GM12878 (cell line): ENCODE measurements around the gene ZNF385A. TPM values are rescaled to one million over a fixed set of nuclear protein-coding genes. Genes with fewer than 3 reads are reported as not detected.

Experiments
- ATAC-seq: fragments of 200-7000 bp; cut with Tn5 transposase; 3 replicates; pipeline ENCODE4 v1.9.1; 2020; ENCODE audit warnings: mild to moderate bottlenecking, moderate library complexity
- BruUV-seq: library from RNA; stranded (reverse); fragments of 400-500 nt; replicated peaks from 2 replicates; lab custom pipeline; 2021; lab: Mats Ljungman, UMichigan
- CTCF ChIA-PET: fragments of 300-600 bp; sonication (Branson Sonifier 250); formaldehyde crosslinking; extraction: SDS; loops from one replicate; lab custom pipeline; 2021; ENCODE audit warnings: inconsistent platforms; lab: Yijun Ruan, JAX
- POLR2A ChIA-PET: fragments of 350-600 bp; formaldehyde crosslinking; extraction: SDS; loops from one replicate; lab custom pipeline; 2021; ENCODE audit warnings: inconsistent platforms; lab: Charles Lee
- RAD21 ChIA-PET: fragments of 300-600 bp; sonication (Branson Sonifier 250); formaldehyde crosslinking; loops from one replicate; lab custom pipeline; 2023; ENCODE audit warnings: antibody characterized with exemption; ENCODE audit not compliant: unreplicated experiment; lab: Charles Lee
- SMC1A ChIA-PET: fragments of 300-600 bp; sonication (Branson Sonifier 250); formaldehyde crosslinking; loops from one replicate; lab custom pipeline; 2023; ENCODE audit not compliant: unreplicated experiment, uncharacterized antibody; lab: Charles Lee
- DNase-seq: peaks from one replicate; pipeline ENCODE4 v3.0.0-alpha.2; 2011; ENCODE audit warnings: low read depth, low spot score
- FAIRE-seq: peaks from 3 replicates; lab custom pipeline; 2011; peaks lifted over from hg19 to GRCh38; lab: Jason Lieb, UNC
- H2AFZ ChIP-seq: 2 replicates; pipeline ENCODE4 v1.6.0; 2011; ENCODE audit warnings: low read depth, low read length, control low read depth; ENCODE audit not compliant: control insufficient read depth
- H3K27ac ChIP-seq: 2 replicates; pipeline ENCODE4 v1.5.1; 2011; ENCODE audit warnings: control low read depth; ENCODE audit not compliant: control insufficient read depth, insufficient read depth
- H3K27me3 ChIP-seq, 2 experiments: replicated peaks in 1 of 2; 2 replicates each; pipeline versions ENCODE4 v1.6.0 to v1.6.1; 2011; ENCODE audit warnings: low read length in 1 of 2; ENCODE audit not compliant: control insufficient read depth in 2 of 2, insufficient read depth in 2 of 2
- H3K36me3 ChIP-seq, 2 experiments: 2 replicates each; pipeline ENCODE4 v1.5.1; 2011; ENCODE audit warnings: low read length in 1 of 2; ENCODE audit not compliant: control insufficient read depth in 2 of 2, insufficient read depth in 2 of 2
- H3K4me1 ChIP-seq: 2 replicates; pipeline ENCODE4 v1.6.1; 2011; ENCODE audit warnings: mild to moderate bottlenecking, low read length, moderate library complexity, mixed read lengths; ENCODE audit not compliant: control insufficient read depth, insufficient read depth
- H3K4me2 ChIP-seq: 2 replicates; pipeline ENCODE4 v1.6.0; 2011; ENCODE audit warnings: control low read depth; ENCODE audit not compliant: control insufficient read depth, insufficient read depth
- H3K4me3 ChIP-seq: fragments of 200-600 bp; sonication (generic); 2 replicates; pipeline ENCODE4 v1.5.1; 2016
- H3K79me2 ChIP-seq: 2 replicates; pipeline ENCODE4 v1.6.0; 2011; ENCODE audit warnings: low read length; ENCODE audit not compliant: control insufficient read depth, insufficient read depth
- H3K9ac ChIP-seq: 2 replicates; pipeline ENCODE4 v1.8.0; 2011; ENCODE audit warnings: low read length, control low read depth, mixed read lengths; ENCODE audit not compliant: control insufficient read depth, insufficient read depth
- H3K9me3 ChIP-seq: replicated peaks from 3 replicates; pipeline ENCODE4 v1.5.1; 2011; ENCODE audit warnings: mild to moderate bottlenecking, low read length; ENCODE audit not compliant: control insufficient read depth, insufficient read depth
- H4K20me1 ChIP-seq: 2 replicates; pipeline ENCODE4 v1.6.0; 2011; ENCODE audit not compliant: control insufficient read depth, insufficient read depth
- CHD1 ChIP-seq: IDR thresholded peaks from 2 replicates; pipeline ENCODE4 v1.6.1; 2012; ENCODE audit warnings: low read depth, low read length, improper control_type of control experiment
- ETV6 ChIP-seq, 2 experiments: fragments of 450-650 bp in 1 of 2; IDR thresholded peaks in 1 of 2; conservative IDR thresholded peaks in 1 of 2; 2 replicates each; pipeline ENCODE4 v1.6.1; 2014; ENCODE audit warnings: antibody characterized with exemption in 1 of 2, borderline replicate concordance in 1 of 2, low read depth in 1 of 2, mild to moderate bottlenecking in 1 of 2, moderate library complexity in 1 of 2
- IKZF1 ChIP-seq: fragments of 450-650 bp; conservative IDR thresholded peaks from 2 replicates; pipeline ENCODE4 v1.6.1; 2017; ENCODE audit warnings: antibody characterized with exemption, mild to moderate bottlenecking
- JUND ChIP-seq: IDR thresholded peaks from 2 replicates; pipeline ENCODE4 v1.6.1; 2012; ENCODE audit warnings: low read depth, mild to moderate bottlenecking, low read length, improper control_type of control experiment, moderate library complexity
- PBX3 ChIP-seq: IDR thresholded peaks from 2 replicates; pipeline ENCODE4 v1.6.1; 2011; ENCODE audit warnings: mild to moderate bottlenecking, low read depth, low read length, moderate library complexity; ENCODE audit not compliant: insufficient replicate concordance
- RFX5 ChIP-seq: IDR thresholded peaks from 2 replicates; pipeline ENCODE4 v1.6.1; 2011; ENCODE audit warnings: low read depth, low read length, improper control_type of control experiment
- SIX5 ChIP-seq: IDR thresholded peaks from 2 replicates; pipeline ENCODE4 v1.6.1; 2011; ENCODE audit warnings: mild to moderate bottlenecking, low read depth, low read length, moderate library complexity; ENCODE audit not compliant: severe bottlenecking
- SREBF1 ChIP-seq: IDR thresholded peaks from 2 replicates; pipeline ENCODE4 v1.6.1; 2012; ENCODE audit warnings: mild to moderate bottlenecking, low read length
- STAT1 ChIP-seq: fragments of 450-650 bp; conservative IDR thresholded peaks from 2 replicates; pipeline ENCODE4 v1.6.1; 2014; ENCODE audit warnings: antibody characterized with exemption, mild to moderate bottlenecking
- WRNIP1 ChIP-seq: IDR thresholded peaks from 2 replicates; pipeline ENCODE4 v1.6.1; 2011; ENCODE audit warnings: low read depth, low read length, improper control_type of control experiment, borderline replicate concordance
- WGBS: methylation state at CpG from one replicate; pipeline ENCODE4 v1.1.6; 2016; ENCODE audit warnings: low lambda C conversion rate; ENCODE audit not compliant: insufficient replicate concordance, insufficient coverage; ENCODE audit errors: missing lambda C conversion rate; 5-methylcytosine and 5-hydroxymethylcytosine counted together
- in situ Hi-C: fragments of 300-500 bp; cut with MboI; formaldehyde crosslinking; loops from 9 replicates; pipeline ENCODE4 v1.14.3; 2018; ENCODE audit warnings: mixed read lengths
- intact Hi-C: fragments of 100-400 bp; cut with micrococcal nuclease; formaldehyde crosslinking; loops from one replicate; pipeline ENCODE4 v1.14.2; 2022; ENCODE audit not compliant: unreplicated experiment
- polyA plus RNA-seq, 11 experiments: library from polyadenylated mRNA; depleted of rRNA in 4 of 11; unstranded in 6 of 11; stranded (reverse) in 5 of 11; fragments of >200 nt; fragmentation: Nextera tagmentation in 4 of 11; fragmentation: Illumina TruSeq in 1 of 11; extraction: Ambion mirVana in 4 of 11; extraction: Trizol in 1 of 11; gene quantifications; 1 replicate in 1 of 11; 2 replicates in 10 of 11; pipeline versions ENCODE4 v1.2.1 to v1.2.3, GENCODE V29; 2011 to 2016; ENCODE audit warnings: inconsistent platforms in 2 of 11, missing spikeins in 2 of 11, low read depth in 1 of 11
- total RNA-seq, 4 experiments: library from RNA; depleted of rRNA in 3 of 4; stranded (reverse); fragments of >200 nt in 3 of 4; fragmentation: Illumina TruSeq in 1 of 4; extraction: Trizol in 1 of 4; gene quantifications; 2 replicates each; pipeline versions ENCODE4 v1.2.1 to v1.2.3, GENCODE V29; 2013 to 2021
- TF ChIP-seq, protein P1 (sequence below): fragments of 450-650 bp; IDR thresholded peaks from 2 replicates; pipeline ENCODE4 v1.6.1; 2016; ENCODE audit warnings: mild to moderate bottlenecking, moderate library complexity, borderline replicate concordance

ZNF385A gene
- total and polyA plus RNA-seq, 10 of the 15 experiments (the other 5 are each of a cell fraction or from before 2014, with no cell fraction given): 0.26 to 26.1 (median 4.9) TPM

DNA sequence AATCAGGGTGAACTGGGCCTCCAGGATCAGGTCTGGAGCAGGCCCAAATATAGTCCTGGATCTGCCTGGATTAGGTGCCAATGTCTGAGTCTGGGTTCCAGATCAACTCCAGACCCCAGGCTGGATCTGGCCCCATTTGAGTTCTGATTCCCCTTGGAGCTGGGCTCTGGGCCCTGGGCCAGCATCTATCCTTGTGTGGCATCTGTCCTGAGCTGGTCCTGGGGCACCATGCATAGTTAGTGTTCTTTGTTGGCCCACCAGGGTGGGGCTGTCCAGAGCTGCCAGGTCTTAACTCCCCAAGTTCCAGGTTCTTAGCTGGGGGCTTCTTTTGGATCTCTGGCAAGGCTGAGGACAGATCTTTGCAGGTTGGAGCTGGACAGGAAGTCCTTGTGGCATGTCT, 11.0 kb upstream of the ZNF385A start:
- Histone ChIP-seq H2AFZ (no peak overlapping the region), H3K36me3 (no peaks in the 10 kb centered on the region), H3K27me3 (no peaks in the 10 kb centered on the region), H4K20me1 (no peaks in the 10 kb centered on the region), H3K9me3 (no peaks in the 10 kb centered on the region), H3K4me1 (no peaks in the 10 kb centered on the region), H3K9ac (no peak overlapping the region), H3K4me3 (no peak overlapping the region), H3K27ac (no peak overlapping the region), H3K4me2 (no peak overlapping the region), H3K79me2 (no peaks in the 10 kb centered on the region)
- ChIA-PET CTCF (interaction anchor here (0.9 to 12.3 kb wide), 12 partner anchors 9 to 180 kb away, joined by 3 to 1071 read pairs (median 5); partner anchors contain the start of genes ITGA5 and ZNF385A), SMC1A (interaction anchor here (1.2 to 12.3 kb wide), 3 partner anchors 27 to 56 kb away, joined by 3 to 469 read pairs (median 3); no protein-coding TSS in a partner anchor), POLR2A (interaction anchor here (0.6 kb wide), 1 partner anchor 1188 kb away, joined by 3 read pairs; the partner anchor contains the start of gene ITGB7), RAD21 (interaction anchor here (0.9 to 9.3 kb wide), 4 partner anchors 33 to 48 kb away, joined by 3 to 296 read pairs (median 3); no protein-coding TSS in a partner anchor)
- BruUV-seq: no TSS peak
- ATAC-seq: no peak
- in situ Hi-C loops: no loop called here
- no peak for FAIRE-seq
- no peak for TF ChIP-seq ETV6 (conservative IDR thresholded peaks at IDR 0.05 in 1 of 2, IDR thresholded peaks at IDR 0.05 in 1 of 2; ENCODE audit: borderline replicate concordance in 1 of 2, low read depth in 1 of 2)
- no peak for TF ChIP-seq STAT1
- intact Hi-C loops: no loop called here
- DNase-seq: no peak

DNA sequence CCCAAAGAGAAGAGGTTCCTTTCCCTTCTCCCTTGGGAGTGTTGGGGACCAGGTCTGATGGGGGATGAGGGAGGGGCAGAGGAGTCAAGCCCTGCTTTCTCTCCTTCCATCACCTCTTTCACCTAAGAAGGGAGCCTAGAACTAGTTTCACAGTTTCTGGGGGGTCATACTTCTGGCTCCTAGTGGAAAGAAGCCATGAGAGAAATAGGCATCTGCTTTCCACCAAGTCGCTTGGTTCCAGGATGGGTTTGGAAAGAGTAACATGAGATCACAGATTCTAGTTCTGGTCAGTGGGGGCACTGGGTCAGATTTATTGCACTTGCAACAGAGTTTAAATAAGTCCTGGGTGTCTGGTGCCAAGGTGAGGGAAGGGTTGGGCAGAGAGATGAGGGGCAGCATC, 10.5 kb upstream of the ZNF385A start:
- DNase-seq: no peak
- in situ Hi-C loops (no loop called here), intact Hi-C loops (loop anchor here (1.0 kb wide), 1 partner anchor 44 kb away; no protein-coding TSS in a partner anchor)
- no peaks in the 10 kb centered on the region for H3K4me1 ChIP-seq
- no peak overlapping the region for H3K27ac ChIP-seq
- no peaks in the 10 kb centered on the region for H4K20me1 ChIP-seq
- RAD21 ChIA-PET: interaction anchor here (1.0 kb wide), 1 partner anchor 49 kb away, joined by 3 read pairs; no protein-coding TSS in a partner anchor
- no peaks in the 10 kb centered on the region for H3K27me3 ChIP-seq
- WGBS: 88% methylated on average over 1 of the region's 1 CpG
- H3K4me3 ChIP-seq: no peak overlapping the region
- H3K9ac ChIP-seq: no peak overlapping the region
- POLR2A ChIA-PET: no interaction called here
- BruUV-seq: no TSS peak
- no peak for ATAC-seq
- CTCF ChIA-PET: interaction anchor here (0.9 to 12.3 kb wide), 5 partner anchors 15 to 180 kb away, joined by 3 to 1071 read pairs (median 16); partner anchors contain the start of gene ITGA5
- H3K36me3 ChIP-seq: no peaks in the 10 kb centered on the region
- no peak overlapping the region for H3K4me2 ChIP-seq
- SMC1A ChIA-PET: interaction anchor here (1.2 to 12.3 kb wide), 2 partner anchors 43 to 57 kb away, joined by 3 to 469 read pairs; no protein-coding TSS in a partner anchor
- no peaks in the 10 kb centered on the region for H3K9me3 ChIP-seq
- no peak for FAIRE-seq
- no peaks in the 10 kb centered on the region for H3K79me2 ChIP-seq
- no peak overlapping the region for H2AFZ ChIP-seq
- TF ChIP-seq CHD1 (no peak), SREBF1 (no peak), RFX5 (no peak), IKZF1 (no peak), WRNIP1 (no peak), PBX3 (no peak), JUND (no peak), SIX5 (no peak)
- TF ChIP-seq, protein P1, sequence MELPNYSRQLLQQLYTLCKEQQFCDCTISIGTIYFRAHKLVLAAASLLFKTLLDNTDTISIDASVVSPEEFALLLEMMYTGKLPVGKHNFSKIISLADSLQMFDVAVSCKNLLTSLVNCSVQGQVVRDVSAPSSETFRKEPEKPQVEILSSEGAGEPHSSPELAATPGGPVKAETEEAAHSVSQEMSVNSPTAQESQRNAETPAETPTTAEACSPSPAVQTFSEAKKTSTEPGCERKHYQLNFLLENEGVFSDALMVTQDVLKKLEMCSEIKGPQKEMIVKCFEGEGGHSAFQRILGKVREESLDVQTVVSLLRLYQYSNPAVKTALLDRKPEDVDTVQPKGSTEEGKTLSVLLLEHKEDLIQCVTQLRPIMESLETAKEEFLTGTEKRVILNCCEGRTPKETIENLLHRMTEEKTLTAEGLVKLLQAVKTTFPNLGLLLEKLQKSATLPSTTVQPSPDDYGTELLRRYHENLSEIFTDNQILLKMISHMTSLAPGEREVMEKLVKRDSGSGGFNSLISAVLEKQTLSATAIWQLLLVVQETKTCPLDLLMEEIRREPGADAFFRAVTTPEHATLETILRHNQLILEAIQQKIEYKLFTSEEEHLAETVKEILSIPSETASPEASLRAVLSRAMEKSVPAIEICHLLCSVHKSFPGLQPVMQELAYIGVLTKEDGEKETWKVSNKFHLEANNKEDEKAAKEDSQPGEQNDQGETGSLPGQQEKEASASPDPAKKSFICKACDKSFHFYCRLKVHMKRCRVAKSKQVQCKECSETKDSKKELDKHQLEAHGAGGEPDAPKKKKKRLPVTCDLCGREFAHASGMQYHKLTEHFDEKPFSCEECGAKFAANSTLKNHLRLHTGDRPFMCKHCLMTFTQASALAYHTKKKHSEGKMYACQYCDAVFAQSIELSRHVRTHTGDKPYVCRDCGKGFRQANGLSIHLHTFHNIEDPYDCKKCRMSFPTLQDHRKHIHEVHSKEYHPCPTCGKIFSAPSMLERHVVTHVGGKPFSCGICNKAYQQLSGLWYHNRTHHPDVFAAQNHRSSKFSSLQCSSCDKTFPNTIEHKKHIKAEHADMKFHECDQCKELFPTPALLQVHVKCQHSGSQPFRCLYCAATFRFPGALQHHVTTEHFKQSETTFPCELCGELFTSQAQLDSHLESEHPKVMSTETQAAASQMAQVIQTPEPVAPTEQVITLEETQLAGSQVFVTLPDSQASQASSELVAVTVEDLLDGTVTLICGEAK: no peak
